GM10266 (cell line): ENCODE measurements around the gene DAB2IP.

Experiments
- DNase-seq: peaks from one replicate; pipeline ENCODE4 v3.0.0; 2012; ENCODE audit errors: extremely low spot score
- TF ChIP-seq, protein P1 (sequence below): IDR thresholded peaks from 2 replicates; pipeline ENCODE4 v1.5.1; 2012; ENCODE audit warnings: mild to moderate bottlenecking, low read depth; ENCODE audit not compliant: control insufficient read depth, insufficient read depth; ENCODE audit errors: missing control alignments

Gene DAB2IP

DNA sequence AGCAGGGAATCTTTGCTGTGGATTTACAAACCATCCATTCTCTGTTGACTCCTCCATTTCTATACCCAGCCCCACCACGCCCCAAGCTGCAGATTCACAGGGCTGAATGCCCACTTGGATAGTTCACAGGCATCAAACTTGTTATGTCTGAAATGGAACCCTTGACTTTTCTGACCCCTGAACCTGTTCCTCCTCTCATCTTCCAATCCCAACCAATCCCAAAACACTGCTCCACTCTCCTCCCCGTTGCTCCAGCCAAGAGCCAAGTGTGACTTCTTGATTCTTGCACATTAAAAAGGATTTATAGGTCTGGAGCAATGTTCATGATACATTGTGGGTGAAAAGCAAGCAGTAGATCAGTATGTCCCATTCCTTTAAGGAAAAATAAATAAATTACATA lies 145.6 kb downstream of the DAB2IP start:
- TF ChIP-seq, protein P1, sequence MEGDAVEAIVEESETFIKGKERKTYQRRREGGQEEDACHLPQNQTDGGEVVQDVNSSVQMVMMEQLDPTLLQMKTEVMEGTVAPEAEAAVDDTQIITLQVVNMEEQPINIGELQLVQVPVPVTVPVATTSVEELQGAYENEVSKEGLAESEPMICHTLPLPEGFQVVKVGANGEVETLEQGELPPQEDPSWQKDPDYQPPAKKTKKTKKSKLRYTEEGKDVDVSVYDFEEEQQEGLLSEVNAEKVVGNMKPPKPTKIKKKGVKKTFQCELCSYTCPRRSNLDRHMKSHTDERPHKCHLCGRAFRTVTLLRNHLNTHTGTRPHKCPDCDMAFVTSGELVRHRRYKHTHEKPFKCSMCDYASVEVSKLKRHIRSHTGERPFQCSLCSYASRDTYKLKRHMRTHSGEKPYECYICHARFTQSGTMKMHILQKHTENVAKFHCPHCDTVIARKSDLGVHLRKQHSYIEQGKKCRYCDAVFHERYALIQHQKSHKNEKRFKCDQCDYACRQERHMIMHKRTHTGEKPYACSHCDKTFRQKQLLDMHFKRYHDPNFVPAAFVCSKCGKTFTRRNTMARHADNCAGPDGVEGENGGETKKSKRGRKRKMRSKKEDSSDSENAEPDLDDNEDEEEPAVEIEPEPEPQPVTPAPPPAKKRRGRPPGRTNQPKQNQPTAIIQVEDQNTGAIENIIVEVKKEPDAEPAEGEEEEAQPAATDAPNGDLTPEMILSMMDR, result no peak
- DNase-seq, result no peak

DNA sequence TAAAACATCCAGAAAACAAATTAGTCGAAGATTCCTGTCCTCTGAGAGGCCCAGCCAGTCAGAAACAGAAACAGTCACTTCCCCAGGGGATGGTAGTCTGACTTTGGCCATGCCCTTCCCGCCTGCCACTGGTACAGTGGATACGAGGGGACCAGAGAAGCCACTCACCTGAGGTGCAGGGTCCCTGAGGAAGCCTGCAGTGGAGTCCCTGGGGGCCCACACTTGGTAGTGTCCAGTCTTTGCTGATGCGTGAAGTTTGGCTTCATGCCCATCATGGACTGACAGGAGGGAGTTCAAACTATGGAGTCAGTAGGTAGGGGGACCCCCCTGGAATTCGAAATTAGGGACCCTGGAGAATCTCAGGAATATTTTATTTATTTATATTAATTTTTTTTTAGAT lies 147.5 kb downstream of the DAB2IP start:
- no peak for DNase-seq
- TF ChIP-seq, protein P1, result no peak

DNA sequence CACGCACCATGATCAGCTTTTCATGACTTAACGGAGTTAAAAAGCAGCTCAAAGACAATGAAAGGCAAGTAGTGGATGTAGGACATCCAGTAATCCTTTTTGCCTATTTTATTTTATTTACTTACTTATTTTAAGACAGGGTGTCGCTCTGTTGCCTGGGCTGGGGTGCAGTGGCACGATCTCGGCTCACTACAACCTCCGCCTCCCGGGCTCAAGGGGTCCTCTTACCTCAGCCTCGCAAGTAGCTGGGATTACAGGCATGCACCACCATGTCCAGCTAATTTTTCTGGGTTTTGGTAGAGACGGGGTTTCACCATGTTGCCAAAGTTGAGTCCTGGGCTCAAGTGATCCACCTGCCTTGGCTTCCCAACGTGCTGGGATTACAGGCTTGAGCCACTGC lies 148.9 kb downstream of the DAB2IP start:
- TF ChIP-seq, protein P1, result no peak
- no peak for DNase-seq

DNA sequence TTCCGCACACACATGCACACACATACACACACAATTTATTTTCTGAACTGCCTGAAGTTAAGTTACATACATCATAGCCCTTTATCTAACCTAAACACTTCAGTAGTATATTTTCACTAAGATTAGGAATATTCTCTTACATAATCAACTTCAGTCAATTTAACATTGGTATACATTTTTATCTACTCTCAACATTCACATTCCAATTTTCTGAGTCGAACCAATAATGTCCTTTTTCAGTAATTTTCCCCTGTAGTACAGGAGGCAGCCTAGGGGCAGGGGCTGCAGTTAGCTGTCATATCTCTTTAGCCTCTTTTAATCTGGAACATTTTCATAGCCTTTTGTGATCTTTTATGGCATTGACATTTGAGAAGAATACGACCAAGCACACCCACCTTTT lies 150.1 kb downstream of the DAB2IP start:
- TF ChIP-seq, protein P1, result no peak
- no peak for DNase-seq

DNA sequence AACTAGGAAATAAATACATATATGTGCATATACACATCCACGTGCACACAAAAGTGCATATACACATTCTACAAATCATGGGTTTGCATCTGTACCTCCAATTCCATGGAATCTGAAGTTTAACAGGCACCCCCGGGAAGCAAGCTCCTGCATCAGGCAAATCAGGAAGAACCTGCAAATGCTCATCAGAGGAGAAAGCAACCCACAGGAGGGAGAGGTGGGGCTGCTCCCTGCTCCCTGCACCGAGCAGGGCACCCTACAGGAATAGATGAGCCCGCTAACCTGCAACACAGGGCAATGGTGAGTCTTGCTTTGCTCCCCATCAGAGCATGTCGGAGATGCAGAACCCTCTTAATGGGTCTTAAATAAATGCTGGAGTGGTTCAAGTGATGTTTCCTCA lies 151.3 kb downstream of the DAB2IP start:
- TF ChIP-seq, protein P1, result no peak
- DNase-seq, result no peak

DNA sequence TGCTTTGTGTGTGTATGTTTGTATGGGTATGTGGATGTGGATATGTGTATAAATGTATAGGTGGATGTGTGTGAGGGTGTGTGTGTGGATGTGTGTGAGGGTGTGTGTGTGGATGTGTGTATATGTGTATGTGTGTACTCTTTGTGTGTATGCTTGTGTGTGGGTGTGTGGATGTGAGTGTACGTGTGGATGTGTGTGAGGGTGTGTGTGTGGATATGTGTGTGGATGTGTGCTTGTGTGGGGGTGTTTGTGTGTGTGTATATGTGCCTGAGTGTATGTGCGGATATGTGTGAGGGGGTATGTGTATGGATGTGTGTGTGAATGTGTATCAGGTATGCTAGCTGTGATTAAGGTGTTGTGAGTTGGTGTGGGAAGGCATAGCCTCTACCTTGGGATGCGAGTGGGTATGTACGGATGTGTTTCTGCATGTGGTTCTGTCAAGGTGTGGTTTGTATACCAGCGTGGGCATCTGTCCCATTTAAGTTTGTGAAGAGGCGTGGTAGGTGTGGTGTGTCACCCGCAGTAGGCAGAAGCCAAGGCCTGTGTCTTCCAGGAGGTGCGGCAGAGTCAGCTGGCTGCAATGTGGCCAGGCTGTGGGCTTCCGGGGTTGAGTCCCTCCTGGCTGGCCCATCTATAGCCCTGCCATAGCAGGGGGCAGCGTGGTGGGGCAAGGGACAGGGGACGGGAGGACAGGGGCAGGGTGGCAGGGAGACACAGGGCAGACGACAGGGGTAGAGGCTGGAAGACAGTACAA lies 155.8 kb downstream of the DAB2IP start:
- TF ChIP-seq, protein P1, result no peak
- no peak for DNase-seq

DNA sequence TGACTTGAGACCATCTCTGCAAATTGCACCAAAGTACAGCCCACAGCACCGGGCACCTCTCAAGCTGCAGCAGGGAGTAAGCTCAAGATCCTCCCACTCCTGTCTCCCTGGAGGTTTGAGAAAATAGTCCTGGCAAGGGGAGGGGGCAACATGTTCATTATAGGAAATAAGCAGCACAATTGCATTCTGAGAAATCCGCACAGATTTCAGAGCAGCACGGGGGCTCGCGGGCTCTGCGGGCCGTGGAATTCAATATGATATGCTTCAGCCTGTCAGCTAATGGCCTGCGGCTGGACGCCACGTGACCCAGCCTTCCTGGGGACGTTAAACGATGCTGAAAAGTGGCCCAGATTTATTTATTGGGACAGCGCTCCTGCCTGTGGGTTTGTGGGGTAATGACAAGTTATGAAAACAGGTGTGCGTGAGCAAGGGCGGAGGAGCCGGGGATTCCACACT lies 156.4 kb downstream of the DAB2IP start:
- no peak for DNase-seq
- TF ChIP-seq, protein P1, result no peak
